ENCODE results near the gene RHBDL1. TPM values are rescaled to one million over a fixed set of nuclear protein-coding genes. Genes with fewer than 3 reads are reported as not detected.
A peak's percentile ranks its signal among the peaks of the same experiment; 100 is the strongest.

The RHBDL1 gene
- total and polyA plus RNA-seq, 2 of the 8 experiments (the other 6 are each of a cell fraction or from before 2014, with no cell fraction given): 4.0 to 8.1 TPM

DNA sequence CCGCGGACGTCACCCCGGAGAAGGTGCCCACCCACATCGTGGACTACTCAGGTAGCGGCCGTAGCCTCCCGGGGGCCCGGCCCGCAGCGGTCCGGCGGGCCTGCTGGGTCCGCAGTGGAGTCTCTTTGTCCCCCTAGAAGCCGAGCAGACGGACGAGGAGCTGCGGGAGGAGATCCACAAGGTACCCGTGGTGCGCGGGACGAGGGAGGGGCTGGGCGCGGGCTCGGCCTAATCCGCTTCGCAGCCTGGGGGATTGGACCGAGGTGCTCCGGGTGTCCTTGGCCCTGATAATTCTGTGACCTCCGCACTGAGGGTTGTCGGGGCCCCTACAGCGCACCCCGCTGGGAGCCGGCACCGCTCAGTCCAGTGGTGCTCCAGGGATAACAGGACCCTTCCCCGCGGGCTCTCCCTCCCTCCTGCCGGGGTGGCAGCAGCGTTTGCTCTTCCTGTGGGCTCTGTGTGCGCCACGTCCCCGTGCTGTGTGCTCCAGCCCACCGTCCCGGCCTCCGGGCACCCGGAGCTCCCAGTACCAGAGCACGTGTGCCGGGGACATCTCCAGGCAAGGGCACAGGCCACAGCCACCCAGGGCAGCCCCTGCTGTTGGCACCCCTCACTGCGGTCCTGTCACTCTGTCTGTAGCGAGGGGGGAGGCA, 6.8 kb upstream of the RHBDL1 start:
- Histone ChIP-seq H3K23me2 (ENCODE audit: low read depth, low read length) (peaks cover 5% of the 10 kb centered on the region; the same call in 1 of the 2 replicates), H2BK20ac (ENCODE audit: low read length) (no peak overlapping the region), H3K23ac (ENCODE audit: insufficient read length) (no peak overlapping the region), H2BK120ac (replicated peaks; ENCODE audit: low read depth, low read length) (no peak overlapping the region), H3K9ac (replicated peaks in 1 of 4; ENCODE audit: extremely low read depth in 1 of 4, low read depth in 3 of 4, low read length in 3 of 4) (peak overlapping the region; percentile 38 to 75 (median 57)), H2AFZ (ENCODE audit: low read length) (no peak overlapping the region), H2AK5ac (ENCODE audit: low read depth, low read length) (no peak overlapping the region; the same call in 1 of the 2 replicates), H3K4ac (replicated peaks; ENCODE audit: insufficient read length, low read depth, low read length) (peak overlapping the region; percentile 85), H3K56ac (replicated peaks; ENCODE audit: insufficient read length, low read depth, low read length) (peak overlapping the region; percentile 39), H4K8ac (ENCODE audit: extremely low read depth, insufficient read depth, low read length) (peak overlapping the region; percentile 71), H4K91ac (replicated peaks; ENCODE audit: insufficient read length, low read length) (no peak overlapping the region), H3K79me2 (ENCODE audit: control insufficient read depth in 1 of 2, insufficient read depth in 2 of 2, low read length in 2 of 2) (peaks cover 0 to 13% of the 10 kb centered on the region in 2 experiments; a peak in 1 of 4 replicates), H3K4me2 (ENCODE audit: insufficient read depth in 1 of 2, low read depth in 2 of 2, low read length in 2 of 2) (peak overlapping the region; percentile 46 to 83), H3K27ac (ENCODE audit: low read depth, low read length) (peak overlapping the region; percentile 23; the same call in 1 of the 2 replicates), H3K79me1 (ENCODE audit: low read depth, low read length) (peaks cover 13% of the 10 kb centered on the region), H4K5ac (ENCODE audit: insufficient read length, low read depth, low read length) (no peak overlapping the region), H3K14ac (ENCODE audit: insufficient read length) (no peak overlapping the region), H4K20me1 (replicated peaks in 1 of 2; ENCODE audit: control insufficient read depth in 1 of 2, insufficient read depth in 2 of 2, low read length in 2 of 2) (peaks cover 5 to 26% of the 10 kb centered on the region in 2 experiments), H3K9me3 (ENCODE audit: insufficient read depth in 2 of 2, low read depth in 1 of 2, low read length in 1 of 2) (no peaks in the 10 kb centered on the region), H2BK15ac (ENCODE audit: low read length) (0 out of 2 replicates have a peak overlapping the region, but pooled peaks have one; percentile 29), H3K4me3 (ENCODE audit: extremely low read depth in 1 of 4, insufficient read depth in 2 of 4, low read depth in 3 of 4, low read length in 4 of 4) (peak overlapping the region; percentile 71 to 89 (median 76)), H3K18ac (ENCODE audit: extremely low read depth, low read length) (no peak overlapping the region), H3K36me3 (ENCODE audit: control insufficient read depth in 2 of 4, insufficient read depth in 4 of 4, low read length in 3 of 4) (peaks cover 13 to 44% (median 33%) of the 10 kb centered on the region in 4 experiments), H2BK12ac (ENCODE audit: low read depth, low read length) (no peak overlapping the region), H2BK5ac (ENCODE audit: low read depth, low read length) (no peak overlapping the region), H3K27me3 (replicated peaks in 1 of 4; ENCODE audit: control insufficient read depth in 3 of 4, extremely low read depth in 1 of 4, insufficient read depth in 3 of 4, low read length in 3 of 4) (no peaks in the 10 kb centered on the region), H3K4me1 (replicated peaks in 1 of 4; ENCODE audit: control insufficient read depth in 3 of 4, insufficient read depth in 4 of 4, low read length in 3 of 4) (peaks cover 0 to 8% (median 5%) of the 10 kb centered on the region in 4 experiments; a peak in 5 of 7 replicates)
- DNase-seq (ENCODE audit: low read depth in 1 of 2, low spot score in 2 of 2) (no peak), FAIRE-seq (no peak)
- POLR2A ChIA-PET (ENCODE audit: partially characterized antibody): interaction anchor here (1.3 to 17.4 kb wide), 5 partner anchors 10 to 143 kb away, joined by 4 to 214 read pairs (median 5); partner anchors contain the start of genes JMJD8, RHBDL1, STUB1 and WDR90
- 32% methylated on average over 33 of the region's 50 CpGs; no CpG with 5 or more reads in 1 of the 2 experiments for WGBS, 2 experiments (ENCODE audit: extremely low coverage in 1 of 2, insufficient coverage in 1 of 2, insufficient read length in 1 of 2, insufficient replicate concordance in 2 of 2, low coverage in 1 of 2, low lambda C conversion rate in 2 of 2, missing lambda C conversion rate in 1 of 2)
- CTCF ChIA-PET (ENCODE audit: partially characterized antibody): interaction anchor here (1.4 to 12.0 kb wide), 4 partner anchors 9 to 233 kb away, joined by 3 to 104 read pairs (median 40); partner anchors contain the start of genes WDR24 and WDR90
- no peak for TF ChIP-seq SIN3A (conservative IDR thresholded peaks at IDR 0.05 in 1 of 2, IDR thresholded peaks at IDR 0.05 in 1 of 2; ENCODE audit: low read depth in 1 of 2, low read length in 2 of 2)
- TF ChIP-seq, protein P1, sequence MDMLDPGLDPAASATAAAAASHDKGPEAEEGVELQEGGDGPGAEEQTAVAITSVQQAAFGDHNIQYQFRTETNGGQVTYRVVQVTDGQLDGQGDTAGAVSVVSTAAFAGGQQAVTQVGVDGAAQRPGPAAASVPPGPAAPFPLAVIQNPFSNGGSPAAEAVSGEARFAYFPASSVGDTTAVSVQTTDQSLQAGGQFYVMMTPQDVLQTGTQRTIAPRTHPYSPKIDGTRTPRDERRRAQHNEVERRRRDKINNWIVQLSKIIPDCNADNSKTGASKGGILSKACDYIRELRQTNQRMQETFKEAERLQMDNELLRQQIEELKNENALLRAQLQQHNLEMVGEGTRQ (IDR thresholded peaks at IDR 0.05; ENCODE audit: low read length): no peak
- no peak for TF ChIP-seq KDM1A (IDR thresholded peaks at IDR 0.05; ENCODE audit: borderline replicate concordance, low read length)
- TF ChIP-seq BRCA1 (IDR thresholded peaks at IDR 0.05; ENCODE audit: low read depth, low read length): no peak
- no peak for TF ChIP-seq MAFK (IDR thresholded peaks at IDR 0.05; ENCODE audit: low read depth, low read length)
- no peak for TF ChIP-seq CREB1 (IDR thresholded peaks at IDR 0.05)
- TF ChIP-seq BCL11A (IDR thresholded peaks at IDR 0.05; ENCODE audit: low read depth in 2 of 2, low read length in 2 of 2): no peak
- TF ChIP-seq NANOG (IDR thresholded peaks at IDR 0.05; ENCODE audit: insufficient read depth, low read depth, low read length, poor library complexity, severe bottlenecking): no peak
- TF ChIP-seq KDM4A (IDR thresholded peaks at IDR 0.05; ENCODE audit: low read depth, low read length, severe bottlenecking): no peak
- TF ChIP-seq E2F6 (IDR thresholded peaks at IDR 0.05): no peak
